OCI-LY3 (cell line): Measurements from ENCODE around the gene ARHGAP9.

Experiments used
- H2AFZ ChIP-seq: fragments of 200-600, 300-600 bp; shearing (Covaris generic); 2 replicates; pipeline ENCODE4 v1.6.0; 2014; ENCODE audit warnings: antibody characterized with exemption, low read depth, low read length
- H3K27ac ChIP-seq: fragments of 200-600, 300-600 bp; sonication (generic); 2 replicates; pipeline ENCODE4 v1.5.1; 2014; ENCODE audit warnings: mild to moderate bottlenecking, low read length, moderate library complexity, mixed read lengths
- H3K27me3 ChIP-seq: fragments of 200-600, 300-600 bp; sonication (generic); 2 replicates; pipeline ENCODE4 v1.6.1; 2014; ENCODE audit warnings: low read depth, low read length, mixed read lengths
- H3K36me3 ChIP-seq: fragments of 200-600, 300-600 bp; sonication (generic); replicated peaks from 2 replicates; pipeline ENCODE3; 2014; ENCODE audit warnings: low read depth, low read length, mixed read lengths
- H3K4me1 ChIP-seq: fragments of 300-600, 200-600 bp; sonication (generic); 2 replicates; pipeline ENCODE4 v1.6.1; 2014; ENCODE audit warnings: low read length, mixed read lengths
- H3K4me2 ChIP-seq: fragments of 200-600, 300-600 bp; sonication (generic); 2 replicates; pipeline ENCODE4 v1.6.1; 2014; ENCODE audit warnings: low read length, mixed read lengths
- H3K4me3 ChIP-seq: fragments of 300-600, 200-600 bp; sonication (generic); 2 replicates; pipeline ENCODE4 v1.5.1; 2014; ENCODE audit warnings: antibody characterized with exemption, mild to moderate bottlenecking, low read length, moderate library complexity
- H3K79me2 ChIP-seq: fragments of 300-600, 200-600 bp; shearing (Covaris generic); 2 replicates; pipeline ENCODE4 v1.6.1; 2014; ENCODE audit warnings: mild to moderate bottlenecking, low read length, mixed read lengths
- H3K9ac ChIP-seq: fragments of 300-600, 200-600 bp; shearing (Covaris generic); 2 replicates; pipeline ENCODE4 v1.6.0; 2014; ENCODE audit warnings: mild to moderate bottlenecking, low read length, moderate library complexity
- H3K9me3 ChIP-seq: fragments of 200-600, 300-600 bp; shearing (Covaris generic); 2 replicates; pipeline ENCODE4 v1.6.1; 2014; ENCODE audit warnings: low read length, mixed read lengths; ENCODE audit not compliant: insufficient read depth
- H4K20me1 ChIP-seq: fragments of 200-600, 300-600 bp; sonication (generic); 2 replicates; pipeline ENCODE4 v1.6.1; 2016; ENCODE audit warnings: low read length, mixed read lengths; ENCODE audit not compliant: insufficient read depth
- CTCF ChIP-seq: fragments of 200-600, 300-600 bp; sonication (generic); IDR thresholded peaks from 2 replicates; pipeline ENCODE4 v1.5.1; 2014; ENCODE audit warnings: antibody characterized with exemption, low read length, low read depth
- EZH2phosphoT487 ChIP-seq: fragments of 200-600 bp; shearing (Covaris generic); IDR thresholded peaks from 2 replicates; pipeline ENCODE4 v1.6.1; 2018; ENCODE audit warnings: antibody characterized with exemption, mixed run types, low read depth

Gene ARHGAP9

GRCh38 chr12:57490126-57490525, 10.5 kb upstream of the ARHGAP9 start:
- Histone ChIP-seq H3K27ac (no peak overlapping the region), H3K4me3 (no peak overlapping the region), H2AFZ (no peak overlapping the region), H3K36me3 (peaks cover 30% of the 10 kb centered on the region), H3K27me3 (no peaks in the 10 kb centered on the region), H3K4me1 (peaks cover 12% of the 10 kb centered on the region), H3K4me2 (no peak overlapping the region), H3K9ac (no peak overlapping the region), H3K9me3 (no peaks in the 10 kb centered on the region), H3K79me2 (peaks cover 26% of the 10 kb centered on the region), H4K20me1 (no peaks in the 10 kb centered on the region)
- TF ChIP-seq EZH2phosphoT487 (no peak), CTCF (no peak)

- Histone ChIP-seq H3K27ac (no peak overlapping the region), H3K9ac (peak overlapping the region; percentile 80), H3K79me2 (peaks cover 26% of the 10 kb centered on the region), H3K4me3 (peak overlapping the region; percentile 97), H3K4me2 (peak overlapping the region; percentile 95), H3K4me1 (peaks cover 12% of the 10 kb centered on the region), H3K9me3 (no peaks in the 10 kb centered on the region), H2AFZ (no peak overlapping the region), H4K20me1 (no peaks in the 10 kb centered on the region), H3K36me3 (peaks cover 30% of the 10 kb centered on the region), H3K27me3 (no peaks in the 10 kb centered on the region)
- TF ChIP-seq CTCF = no peak
- no peak for TF ChIP-seq EZH2phosphoT487
These were observed 9.5 kb upstream of the ARHGAP9 start for GRCh38 chr12:57489157-57489641.

GRCh38 chr12:57488402-57489156, 8.9 kb upstream of the ARHGAP9 start:
- no peaks in the 10 kb centered on the region for H3K27me3 ChIP-seq
- H3K4me2 ChIP-seq = peak overlapping the region; percentile 95
- no peak overlapping the region for H2AFZ ChIP-seq
- peak overlapping the region; percentile 80 for H3K9ac ChIP-seq
- peaks cover 12% of the 10 kb centered on the region for H3K4me1 ChIP-seq
- H3K4me3 ChIP-seq = peak overlapping the region; percentile 97
- peaks cover 26% of the 10 kb centered on the region for H3K79me2 ChIP-seq
- no peaks in the 10 kb centered on the region for H3K9me3 ChIP-seq
- H4K20me1 ChIP-seq = no peaks in the 10 kb centered on the region
- H3K36me3 ChIP-seq = peaks cover 30% of the 10 kb centered on the region
- peak overlapping the region; percentile 63 for H3K27ac ChIP-seq
- no peak for TF ChIP-seq EZH2phosphoT487
- TF ChIP-seq CTCF = no peak

GRCh38 chr12:57487597-57488401, 8.1 kb upstream of the ARHGAP9 start, which contains the start of gene MARS1:
Gene MARS1, plus strand, starts transcription at chr12:57488068. Its CDS starts 23 bp downstream, at chr12:57488091.
- Histone ChIP-seq H3K4me3 (peak within 1 kb of the TSS; percentile 97), H3K79me2 (peaks cover 26% of the 10 kb centered on the region), H2AFZ (peak within 1 kb of the TSS; percentile 41; the same call in 1 of the 2 replicates), H3K9me3 (no peaks in the 10 kb centered on the region), H3K36me3 (peaks cover 27% of the 10 kb centered on the region), H3K9ac (peak within 1 kb of the TSS; percentile 80), H3K4me2 (peak within 1 kb of the TSS; percentile 95), H3K4me1 (peaks cover 12% of the 10 kb centered on the region), H4K20me1 (no peaks in the 10 kb centered on the region), H3K27me3 (no peaks in the 10 kb centered on the region), H3K27ac (peak within 1 kb of the TSS; percentile 63)
- peak; percentile 29 for TF ChIP-seq CTCF
- TF ChIP-seq EZH2phosphoT487 = no peak
